B cell (primary cell): Measurements from ENCODE around the gene KLHL26.

ENCODE experiments used
- CTCF ChIP-seq: fragments of 200-600 bp; IDR thresholded peaks from one replicate; pipeline ENCODE4 v1.8.0; 2022; ENCODE audit warnings: antibody characterized with exemption, mild to moderate bottlenecking
- EZH2 ChIP-seq: IDR thresholded peaks from 2 replicates; pipeline ENCODE4 v1.6.1; 2012; ENCODE audit warnings: borderline replicate concordance, low read depth, mild to moderate bottlenecking, moderate library complexity, low read length; ENCODE audit not compliant: insufficient read depth, poor library complexity, severe bottlenecking

DNA sequence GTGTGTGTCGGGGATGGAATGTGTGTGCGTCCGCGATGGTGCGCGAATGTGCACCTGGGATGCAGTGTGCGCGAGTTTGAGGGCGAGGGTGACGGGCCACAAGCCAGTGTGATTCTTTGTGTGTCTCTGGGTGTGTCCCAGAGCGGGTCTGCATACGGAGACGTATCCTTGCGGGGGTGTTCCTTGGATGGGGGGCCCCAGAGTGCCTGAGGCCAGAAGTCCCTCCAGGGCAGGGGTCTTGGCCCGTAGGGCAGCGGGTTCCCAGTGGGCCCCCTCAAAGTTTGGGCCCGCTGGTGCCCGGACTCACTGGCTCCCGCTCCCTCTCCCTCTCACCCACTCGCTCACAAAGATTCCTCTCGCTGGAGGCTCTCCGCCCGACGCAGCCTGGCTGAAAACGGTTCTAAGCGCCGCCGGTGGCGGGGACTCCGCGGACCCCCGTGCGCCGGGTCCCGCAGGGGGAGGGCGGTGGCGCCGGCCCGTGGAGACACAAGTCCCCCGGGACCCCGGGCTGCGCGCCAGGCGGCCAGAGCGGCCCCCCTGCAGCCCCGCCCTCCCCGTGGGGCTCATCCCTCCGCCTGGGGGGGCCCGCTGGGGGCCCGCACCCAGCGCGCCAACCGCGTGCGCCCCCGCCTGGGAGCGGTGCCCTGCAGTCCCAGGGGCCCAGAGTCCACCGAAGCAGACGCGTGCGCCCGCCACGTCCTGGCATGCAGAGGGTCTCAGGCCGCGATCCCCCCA lies 31.1 kb upstream of the KLHL26 start:
- TF ChIP-seq CTCF (no peak), EZH2 (no peak)
